ENCODE data around the gene SLC44A5. TPM values are rescaled to one million over a fixed set of nuclear protein-coding genes. Genes with fewer than 3 reads are reported as not detected.

The SLC44A5 gene
- total RNA-seq, 4 donors from 2014 or later: 0.15 to 0.58 TPM; not detected in 2

DNA sequence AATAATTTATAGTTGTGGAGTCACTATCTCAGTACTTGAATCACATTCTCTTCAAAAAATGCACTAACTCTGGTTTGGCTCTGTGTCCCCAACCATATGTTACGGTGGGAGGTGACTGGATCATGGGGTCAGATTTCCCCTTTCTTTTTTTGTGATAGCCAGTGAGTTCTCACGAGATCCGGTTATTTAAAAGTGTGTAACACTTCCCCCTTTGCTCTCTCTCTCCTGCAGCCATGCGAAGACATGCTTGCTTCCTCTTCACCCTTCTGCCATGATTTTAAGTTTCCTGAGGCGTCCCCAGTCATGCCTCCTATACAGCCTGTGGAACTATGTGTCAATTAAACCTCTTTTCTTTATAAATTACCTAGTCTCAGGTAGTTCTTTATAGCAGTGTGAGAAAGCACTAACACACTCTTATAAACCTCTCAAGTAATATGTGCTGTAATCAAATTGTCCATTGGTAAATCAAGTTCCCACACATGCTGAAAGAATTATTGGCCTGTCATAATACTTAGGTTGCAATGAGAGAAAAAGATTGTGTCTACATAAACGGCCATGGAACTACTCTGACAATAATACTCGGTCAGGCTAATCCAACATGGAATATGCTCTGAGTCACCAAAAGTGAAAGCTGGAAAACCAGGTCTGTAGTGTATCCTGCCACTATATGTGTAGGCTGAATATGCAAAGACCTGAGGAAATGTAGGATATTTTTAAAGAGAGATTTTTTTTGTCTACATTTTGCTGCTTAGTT is 107.5 kb downstream of the SLC44A5 start:
- DNase-seq (no peak), ATAC-seq (no peak)
- Histone ChIP-seq H3K36me3 (no peaks in the 10 kb centered on the region), H3K27ac (no peak overlapping the region), H3K9me3 (no peaks in the 10 kb centered on the region), H3K4me1 (no peaks in the 10 kb centered on the region), H3K27me3 (no peaks in the 10 kb centered on the region), H3K4me3 (no peak overlapping the region)
- TF ChIP-seq, protein P1, sequence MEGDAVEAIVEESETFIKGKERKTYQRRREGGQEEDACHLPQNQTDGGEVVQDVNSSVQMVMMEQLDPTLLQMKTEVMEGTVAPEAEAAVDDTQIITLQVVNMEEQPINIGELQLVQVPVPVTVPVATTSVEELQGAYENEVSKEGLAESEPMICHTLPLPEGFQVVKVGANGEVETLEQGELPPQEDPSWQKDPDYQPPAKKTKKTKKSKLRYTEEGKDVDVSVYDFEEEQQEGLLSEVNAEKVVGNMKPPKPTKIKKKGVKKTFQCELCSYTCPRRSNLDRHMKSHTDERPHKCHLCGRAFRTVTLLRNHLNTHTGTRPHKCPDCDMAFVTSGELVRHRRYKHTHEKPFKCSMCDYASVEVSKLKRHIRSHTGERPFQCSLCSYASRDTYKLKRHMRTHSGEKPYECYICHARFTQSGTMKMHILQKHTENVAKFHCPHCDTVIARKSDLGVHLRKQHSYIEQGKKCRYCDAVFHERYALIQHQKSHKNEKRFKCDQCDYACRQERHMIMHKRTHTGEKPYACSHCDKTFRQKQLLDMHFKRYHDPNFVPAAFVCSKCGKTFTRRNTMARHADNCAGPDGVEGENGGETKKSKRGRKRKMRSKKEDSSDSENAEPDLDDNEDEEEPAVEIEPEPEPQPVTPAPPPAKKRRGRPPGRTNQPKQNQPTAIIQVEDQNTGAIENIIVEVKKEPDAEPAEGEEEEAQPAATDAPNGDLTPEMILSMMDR (IDR thresholded peaks at IDR 0.05 in 4 of 5, conservative IDR thresholded peaks at IDR 0.05 in 1 of 5): no peak
- in situ Hi-C loops (cut with MboI; ENCODE audit: low sequenced_read_pairs in 4 of 4): no loop called here
- intact Hi-C loops (cut with DNase I; ENCODE audit: low total_unique reads): no loop called here

DNA sequence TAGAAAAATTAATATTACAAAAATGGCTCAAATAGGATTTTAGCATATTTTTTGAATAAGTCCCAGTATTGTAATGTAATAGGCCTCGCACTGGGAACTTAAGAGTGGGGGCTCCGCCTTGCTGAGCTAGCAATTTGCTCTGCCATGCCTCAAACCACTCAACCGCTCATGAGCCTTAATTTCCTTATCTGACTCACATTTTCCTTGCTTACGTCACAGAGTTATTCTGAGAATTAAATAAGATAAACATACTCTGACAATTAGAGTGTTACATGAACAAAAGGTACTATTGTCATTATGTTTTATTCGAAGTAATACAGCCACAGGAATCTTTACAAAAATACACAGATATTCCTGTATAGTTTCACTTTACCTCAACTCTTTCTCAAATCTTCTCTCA is 108.1 kb downstream of the SLC44A5 start:
- DNase-seq: no peak
- no peak for ATAC-seq
- Histone ChIP-seq H3K9me3 (no peaks in the 10 kb centered on the region), H3K4me1 (no peaks in the 10 kb centered on the region), H3K27ac (no peak overlapping the region), H3K4me3 (no peak overlapping the region), H3K36me3 (no peaks in the 10 kb centered on the region), H3K27me3 (no peaks in the 10 kb centered on the region)
- TF ChIP-seq, protein P1 (IDR thresholded peaks at IDR 0.05 in 4 of 5, conservative IDR thresholded peaks at IDR 0.05 in 1 of 5): no peak
- TF ChIP-seq POLR2A (IDR thresholded peaks at IDR 0.05): no peak
- intact Hi-C loops (cut with DNase I; ENCODE audit: low total_unique reads) (no loop called here), in situ Hi-C loops (cut with MboI; ENCODE audit: low sequenced_read_pairs in 4 of 4) (no loop called here)

GRCh38 chr1:75501577-75502295 is 109.2 kb downstream of the SLC44A5 start:
- TF ChIP-seq POLR2A (IDR thresholded peaks at IDR 0.05): no peak
- TF ChIP-seq, protein P1 (IDR thresholded peaks at IDR 0.05 in 4 of 5, conservative IDR thresholded peaks at IDR 0.05 in 1 of 5): no peak
- Histone ChIP-seq H3K36me3 (no peaks in the 10 kb centered on the region), H3K27me3 (no peaks in the 10 kb centered on the region), H3K4me1 (no peaks in the 10 kb centered on the region), H3K9me3 (no peaks in the 10 kb centered on the region), H3K27ac (no peak overlapping the region), H3K4me3 (no peak overlapping the region)
- DNase-seq (no peak), ATAC-seq (no peak)
- intact Hi-C loops (cut with DNase I; ENCODE audit: low total_unique reads) (no loop called here), in situ Hi-C loops (cut with MboI; ENCODE audit: low sequenced_read_pairs in 4 of 4) (no loop called here)

- Histone ChIP-seq H3K36me3 (no peaks in the 10 kb centered on the region), H3K4me1 (no peaks in the 10 kb centered on the region), H3K4me3 (no peak overlapping the region), H3K27me3 (no peaks in the 10 kb centered on the region), H3K9me3 (no peaks in the 10 kb centered on the region), H3K27ac (no peak overlapping the region)
- intact Hi-C loops (cut with DNase I; ENCODE audit: low total_unique reads): no loop called here
- no peak for TF ChIP-seq POLR2A (IDR thresholded peaks at IDR 0.05)
- TF ChIP-seq, protein P1 (IDR thresholded peaks at IDR 0.05 in 4 of 5, conservative IDR thresholded peaks at IDR 0.05 in 1 of 5): no peak
- ATAC-seq (no peak), DNase-seq (no peak)
- in situ Hi-C loops (cut with MboI; ENCODE audit: low sequenced_read_pairs in 4 of 4): no loop called here
Measured at GRCh38 chr1:75492011-75492410, 118.9 kb downstream of the SLC44A5 start.
